Gastrocnemius medialis (tissue), 4 donors: ENCODE results near the gene PCDH1.

ENCODE experiments used
- CTCF ChIP-seq, 5 experiments: fragments of 450-650 bp in 3 of 5; fragments of 200-600 bp in 2 of 5; sonication (generic) in 2 of 5; IDR thresholded peaks in 4 of 5; conservative IDR thresholded peaks in 1 of 5; 1 replicate in 4 of 5; 2 replicates in 1 of 5; pipeline ENCODE4 v1.5.1; 2016 to 2019; ENCODE audit warnings: antibody characterized with exemption in 5 of 5, mild to moderate bottlenecking in 3 of 5, moderate library complexity in 3 of 5
- POLR2A ChIP-seq, 2 donors: fragments of 450-650 bp; IDR thresholded peaks; one replicate each; pipeline ENCODE4 v1.6.1; 2017; ENCODE audit warnings: antibody characterized with exemption in 2 of 2, mild to moderate bottlenecking in 2 of 2, moderate library complexity in 2 of 2

DNA sequence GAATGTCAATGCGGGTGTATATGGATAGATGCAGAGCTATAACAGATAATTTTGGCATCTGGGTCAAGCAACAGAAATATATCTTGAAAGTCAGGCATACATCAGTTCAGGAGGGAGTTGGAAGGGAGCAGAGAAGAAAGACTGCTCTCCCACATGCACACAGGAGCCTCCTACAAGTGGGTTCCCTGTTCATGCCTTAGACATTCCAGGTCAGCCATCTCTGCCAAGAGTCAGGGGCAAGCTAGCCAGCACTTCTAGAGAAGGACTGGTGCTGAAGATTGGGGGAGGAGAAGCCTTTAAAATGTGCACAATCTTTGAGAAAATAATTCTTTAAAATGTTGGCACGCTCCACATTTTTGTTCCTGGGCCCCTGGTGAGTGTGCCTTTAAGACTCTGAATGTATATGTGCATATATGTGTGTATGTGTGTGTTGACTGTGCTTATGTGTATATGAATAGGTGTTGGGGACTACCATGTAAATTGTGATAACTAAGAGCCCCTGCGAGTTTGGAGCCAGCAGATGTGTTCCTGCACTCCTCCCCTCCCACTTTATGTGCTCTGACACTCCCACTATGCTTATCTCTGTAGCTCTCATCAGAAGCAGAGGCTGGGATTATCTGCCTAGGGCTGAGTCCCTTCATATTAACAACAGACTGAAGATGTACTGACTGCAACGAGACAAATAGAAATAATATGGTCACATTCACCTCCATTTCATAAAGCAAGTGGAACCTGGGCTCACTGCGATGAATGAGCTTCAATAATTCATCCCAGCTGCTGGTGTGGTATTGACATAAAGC is 24.0 kb upstream of the PCDH1 start:
- TF ChIP-seq CTCF (IDR thresholded peaks at IDR 0.05 in 4 of 5, conservative IDR thresholded peaks at IDR 0.05 in 1 of 5), result no peak
- TF ChIP-seq POLR2A (IDR thresholded peaks at IDR 0.05), result no peak
